GM13977 (cell line): Measurements from ENCODE around the gene ZNF718.
"Not testable (repeated sequence)": the region's sequence is repeated elsewhere in the genome, so short reads cannot be mapped to it uniquely, and the experiment has no call there.

ENCODE experiments used
- DNase-seq: peaks from one replicate; pipeline ENCODE4 v3.0.0; 2012; ENCODE audit warnings: low spot score
- in situ Hi-C: fragments of 300-500 bp; cut with MboI; formaldehyde crosslinking; loops from one replicate; pipeline ENCODE4 v1.12.0; 2022; ENCODE audit warnings: low sequenced_read_pairs, low pct_unique_long_range_greater_than_20kb, mixed read lengths, inconsistent platforms; ENCODE audit not compliant: unreplicated experiment
- TF ChIP-seq, protein P1 (sequence below): IDR thresholded peaks from 2 replicates; pipeline ENCODE4 v1.5.1; 2012; ENCODE audit warnings: mild to moderate bottlenecking, control low read depth; ENCODE audit not compliant: insufficient read depth; ENCODE audit errors: extremely low read depth, missing control alignments

ZNF718 gene

DNA sequence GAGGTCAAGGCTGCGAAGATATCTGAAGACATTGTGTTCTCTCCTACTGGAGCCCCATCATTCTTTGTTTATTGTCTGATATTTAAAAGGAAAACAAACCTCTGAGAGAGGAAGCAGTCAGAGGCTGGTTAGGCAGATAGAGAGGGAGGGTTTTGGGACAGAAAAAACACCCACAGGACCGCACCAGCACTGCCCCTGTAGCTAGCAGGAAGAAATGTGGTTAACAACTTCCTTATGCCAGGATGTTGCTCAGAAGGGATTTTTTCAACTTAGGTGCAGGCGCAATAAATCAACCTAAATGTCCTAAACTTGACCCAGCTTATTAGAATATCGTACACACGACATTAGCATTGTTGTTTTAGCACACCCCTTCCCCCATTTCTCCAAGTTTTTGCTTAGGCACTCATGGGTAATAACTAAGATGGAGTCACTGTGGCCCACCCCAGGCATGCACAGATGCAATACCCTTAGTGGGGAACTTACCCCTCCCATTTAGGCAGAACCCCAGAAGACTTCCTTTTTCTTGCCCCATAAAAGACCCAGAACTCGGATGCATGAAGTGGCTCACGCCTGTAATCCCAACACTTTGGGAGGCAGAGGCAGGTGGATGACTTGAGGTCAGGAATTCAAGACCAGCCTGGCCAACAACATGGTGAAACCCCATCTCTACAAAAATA lies 2.8 kb upstream of the ZNF718 start:
- TF ChIP-seq, protein P1, sequence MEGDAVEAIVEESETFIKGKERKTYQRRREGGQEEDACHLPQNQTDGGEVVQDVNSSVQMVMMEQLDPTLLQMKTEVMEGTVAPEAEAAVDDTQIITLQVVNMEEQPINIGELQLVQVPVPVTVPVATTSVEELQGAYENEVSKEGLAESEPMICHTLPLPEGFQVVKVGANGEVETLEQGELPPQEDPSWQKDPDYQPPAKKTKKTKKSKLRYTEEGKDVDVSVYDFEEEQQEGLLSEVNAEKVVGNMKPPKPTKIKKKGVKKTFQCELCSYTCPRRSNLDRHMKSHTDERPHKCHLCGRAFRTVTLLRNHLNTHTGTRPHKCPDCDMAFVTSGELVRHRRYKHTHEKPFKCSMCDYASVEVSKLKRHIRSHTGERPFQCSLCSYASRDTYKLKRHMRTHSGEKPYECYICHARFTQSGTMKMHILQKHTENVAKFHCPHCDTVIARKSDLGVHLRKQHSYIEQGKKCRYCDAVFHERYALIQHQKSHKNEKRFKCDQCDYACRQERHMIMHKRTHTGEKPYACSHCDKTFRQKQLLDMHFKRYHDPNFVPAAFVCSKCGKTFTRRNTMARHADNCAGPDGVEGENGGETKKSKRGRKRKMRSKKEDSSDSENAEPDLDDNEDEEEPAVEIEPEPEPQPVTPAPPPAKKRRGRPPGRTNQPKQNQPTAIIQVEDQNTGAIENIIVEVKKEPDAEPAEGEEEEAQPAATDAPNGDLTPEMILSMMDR: no peak
- DNase-seq: no peak
- in situ Hi-C loops: no loop called here

DNA sequence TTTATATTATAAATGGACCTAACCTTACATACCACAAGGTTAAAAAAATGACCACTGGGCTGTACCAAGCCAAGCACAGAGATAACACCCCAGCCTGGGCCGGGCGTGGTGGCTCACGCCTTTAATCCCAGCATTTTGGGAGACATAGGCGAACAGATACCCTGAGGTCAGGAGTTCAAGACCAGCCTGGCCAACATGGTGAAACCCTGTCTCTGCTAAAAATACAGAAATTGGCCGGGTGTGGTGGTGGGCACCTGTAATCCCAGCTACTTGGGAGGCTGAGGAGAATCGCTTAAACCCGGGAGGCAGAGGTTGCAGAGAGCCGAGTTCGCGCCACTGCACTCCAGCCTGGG lies 403 bp upstream of the ZNF718 start:
- DNase-seq, in situ Hi-C loops: not testable (repeated sequence)

DNA sequence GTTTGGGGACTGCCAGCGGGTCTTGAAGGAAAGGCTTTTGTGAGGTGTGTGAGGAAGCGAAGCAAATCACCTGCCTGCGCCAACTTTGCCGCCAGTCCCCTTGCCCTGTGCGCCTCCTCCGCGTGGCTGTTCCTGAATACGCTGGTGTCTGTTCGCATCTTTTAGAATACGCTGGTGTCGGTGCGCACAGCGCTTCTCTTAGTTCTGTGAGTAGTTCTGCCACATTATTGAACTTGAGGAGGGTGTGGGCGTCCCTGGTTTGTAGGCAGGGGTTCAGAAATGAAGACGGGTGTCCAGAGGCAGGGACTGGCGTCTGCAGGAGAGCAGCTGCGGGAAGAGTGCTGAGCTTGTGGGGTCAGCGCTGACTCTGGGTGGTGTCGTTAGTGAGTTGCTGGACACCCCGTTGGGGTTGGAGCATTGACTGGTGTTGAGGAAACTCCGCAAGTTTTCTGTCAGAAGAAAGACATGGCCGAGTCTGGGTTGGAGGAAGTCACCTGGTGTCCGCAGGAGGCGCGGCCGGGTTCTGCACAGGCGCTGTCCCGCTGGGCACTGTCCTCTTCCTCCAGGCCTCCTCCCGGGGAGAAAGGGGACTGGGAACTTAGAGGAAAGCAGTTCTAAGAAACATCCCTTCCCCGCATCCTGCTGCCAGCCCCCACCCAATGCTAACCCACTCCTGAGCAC lies 930 bp downstream of the ZNF718 start:
- DNase-seq: no peak
- in situ Hi-C loops: no loop called here
- TF ChIP-seq, protein P1: no peak

DNA sequence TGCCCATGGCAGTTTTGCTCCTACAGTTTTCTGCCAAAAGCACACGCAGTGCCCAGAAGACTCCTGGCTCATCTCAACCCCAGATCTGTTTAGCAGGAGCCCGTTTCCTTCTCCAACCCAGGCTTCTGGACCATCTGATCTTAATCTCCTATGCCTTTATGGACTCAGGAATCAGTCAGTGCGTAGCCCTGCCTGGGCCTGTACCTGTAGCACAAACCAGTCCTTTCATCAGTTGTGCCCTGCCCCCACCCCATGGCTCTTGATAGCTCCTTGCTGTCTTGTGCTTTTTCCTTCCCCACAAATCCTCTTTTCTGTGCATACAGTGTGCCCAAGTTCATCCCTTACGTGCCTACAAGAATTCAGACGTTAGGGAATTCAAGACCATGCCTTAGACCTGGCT lies 1.5 kb downstream of the ZNF718 start:
- TF ChIP-seq, protein P1: no peak
- no peak for DNase-seq
- in situ Hi-C loops: no loop called here

DNA sequence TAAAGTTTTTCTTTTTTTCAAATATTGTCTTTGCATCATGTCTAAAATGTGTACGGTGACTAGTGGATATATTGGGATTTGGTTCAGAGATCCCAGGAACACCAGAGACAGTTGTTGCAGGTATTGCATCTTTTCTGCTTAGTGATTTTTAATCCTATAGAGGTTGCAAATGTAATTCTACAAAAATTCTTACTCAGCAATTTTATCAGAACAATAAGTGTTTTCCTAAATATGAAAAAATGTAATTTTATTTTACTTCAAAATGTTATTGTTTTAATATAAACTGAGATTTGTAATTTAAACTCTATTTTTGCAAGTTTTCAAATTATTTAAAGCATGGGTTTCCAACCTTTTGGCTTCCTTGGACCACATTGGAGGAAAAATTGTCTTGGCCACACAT lies 8.2 kb downstream of the ZNF718 start:
- no peak for DNase-seq
- TF ChIP-seq, protein P1: no peak
- in situ Hi-C loops: no loop called here

DNA sequence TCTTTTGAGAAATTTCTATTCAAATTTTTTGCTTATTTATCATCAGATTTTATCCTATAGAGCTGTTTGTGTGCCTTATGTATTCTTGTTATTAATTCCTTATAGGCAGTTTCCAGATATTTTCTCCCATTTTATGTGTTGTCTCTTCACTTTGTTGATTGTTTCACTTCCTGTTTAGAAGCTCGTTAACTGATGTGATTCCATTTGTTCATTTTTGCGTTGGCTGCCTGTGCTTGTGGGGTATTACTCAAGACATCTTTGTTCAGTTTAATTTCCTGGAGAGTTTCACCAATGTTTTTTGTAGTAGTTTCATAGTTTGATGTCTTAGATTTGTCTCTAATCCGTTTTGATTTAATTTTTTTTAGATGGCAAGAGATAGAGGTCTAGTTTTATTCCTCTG lies 14.6 kb downstream of the ZNF718 start:
- TF ChIP-seq, protein P1: no peak

DNA sequence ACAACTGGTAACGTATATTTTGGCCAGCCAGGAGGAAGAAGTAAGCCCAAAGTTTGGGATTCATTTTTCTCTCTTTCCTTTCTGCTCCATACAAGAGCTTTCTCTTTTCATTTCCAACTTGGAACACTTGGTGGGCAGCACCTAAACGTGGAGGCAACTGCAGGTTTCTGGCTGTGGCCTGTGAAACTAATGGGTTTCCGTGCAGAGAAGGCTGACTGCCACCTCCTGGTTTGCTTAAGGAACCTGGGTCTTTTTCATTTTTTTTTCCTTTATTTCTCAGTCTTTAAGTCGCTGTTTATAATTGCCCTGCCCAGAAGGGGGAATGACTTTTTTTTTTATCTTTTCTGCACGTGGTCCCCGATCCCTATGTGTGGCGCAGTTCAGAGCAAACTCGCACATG lies 15.4 kb downstream of the ZNF718 start:
- TF ChIP-seq, protein P1: no peak
- in situ Hi-C loops: no loop called here
- no peak for DNase-seq

More for the DNA sequence above, 14.6 kb downstream of the ZNF718 start:
- DNase-seq: no peak
- in situ Hi-C loops: no loop called here
